C4-2B (cell line): ENCODE results near the gene SBK2.

Experiments
- H3K27ac ChIP-seq: fragments of 450-650 bp; 2 replicates; pipeline ENCODE4 v1.5.1; 2017
- CTCF ChIP-seq: fragments of 450-650 bp; conservative IDR thresholded peaks from 2 replicates; pipeline ENCODE4 v1.5.1; 2017; ENCODE audit warnings: mild to moderate bottlenecking
- ZFX ChIP-seq: fragments of 450-650 bp; IDR thresholded peaks from 2 replicates; pipeline ENCODE4 v1.6.1; 2017

Gene SBK2

GRCh38 chr19:55487924-55488687, 48.8 kb downstream of the SBK2 start, which contains the start of gene SSC5D:
Gene SSC5D (plus strand): TSS chr19:55488436. CDS start chr19:55488590, 154 bp downstream.
- TF ChIP-seq CTCF (no peak), ZFX (no peak)

GRCh38 chr19:55486971-55487923, 49.7 kb downstream of the SBK2 start:
- no peak for TF ChIP-seq ZFX
- H3K27ac ChIP-seq, result no peak overlapping the region

More at GRCh38 chr19:55487924-55488687, 48.8 kb downstream of the SBK2 start, which contains the start of gene SSC5D:
- no peak within 1 kb of the TSS for H3K27ac ChIP-seq

GRCh38 chr19:55486043-55486970, 50.6 kb downstream of the SBK2 start:
- peak overlapping the region; percentile 82; the same call in 1 of the 2 replicates for H3K27ac ChIP-seq
- TF ChIP-seq CTCF (no peak), ZFX (no peak)

GRCh38 chr19:55485439-55486011, 51.4 kb downstream of the SBK2 start:
- TF ChIP-seq ZFX (no peak), CTCF (no peak)
- H3K27ac ChIP-seq, result peak overlapping the region; percentile 82

- no peak for TF ChIP-seq ZFX
- peak within 1 kb of the TSS; percentile 82 for H3K27ac ChIP-seq
These were observed 52.1 kb downstream of the SBK2 start, which contains the start of gene NAT14 for GRCh38 chr19:55484593-55485438. Gene NAT14 (plus strand): TSS chr19:55485188. CDS start chr19:55485709, 521 bp downstream.

GRCh38 chr19:55483706-55484592, 53.0 kb downstream of the SBK2 start:
- H3K27ac ChIP-seq, result peak overlapping the region; percentile 82
- TF ChIP-seq ZFX (no peak), CTCF (no peak)
